ENCODE measurements around the gene UPF2. TPM values are rescaled to one million over a fixed set of nuclear protein-coding genes. Genes with fewer than 3 reads are reported as not detected.

UPF2 gene
- total RNA-seq, 1 donor from 2014 or later = 17.3 TPM

DNA sequence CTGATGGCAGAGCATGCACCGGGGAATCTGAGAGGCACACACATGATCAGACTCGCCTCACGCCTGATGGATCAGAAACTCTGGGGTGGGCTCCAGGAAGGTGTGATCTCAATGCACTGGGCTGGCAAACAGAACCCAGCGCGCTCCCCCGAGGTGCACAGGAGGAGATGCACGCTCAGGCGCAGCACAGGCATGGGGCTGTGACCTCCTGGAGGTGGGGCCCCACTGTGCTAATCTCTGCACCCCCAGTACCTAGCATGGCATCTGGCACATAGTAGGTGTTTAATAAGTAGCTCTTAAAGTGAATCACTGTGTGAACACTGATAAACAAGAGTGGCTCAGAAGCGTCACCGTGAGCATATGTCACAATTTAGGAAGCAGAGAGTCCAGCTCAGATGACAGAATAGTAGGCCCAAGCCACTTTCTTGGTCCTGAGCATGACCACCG lies 161.6 kb downstream of the UPF2 start:
- H3K4me3 ChIP-seq = no peak overlapping the region
- DNase-seq = no peak
- peaks cover 7% of the 10 kb centered on the region for H3K4me1 ChIP-seq
- no peak overlapping the region for H3K27ac ChIP-seq (replicated peaks)
- TF ChIP-seq CTCF (IDR thresholded peaks at IDR 0.05; ENCODE audit: borderline replicate concordance) = no peak
- H3K27me3 ChIP-seq (ENCODE audit: low read depth) = no peaks in the 10 kb centered on the region
- H3K9me3 ChIP-seq (replicated peaks) = no peaks in the 10 kb centered on the region
- intact Hi-C loops (cut with micrococcal nuclease) = no loop called here
- no peaks in the 10 kb centered on the region for H3K36me3 ChIP-seq

- no peaks in the 10 kb centered on the region for H3K36me3 ChIP-seq
- no peak overlapping the region for H3K27ac ChIP-seq (replicated peaks)
- no peaks in the 10 kb centered on the region for H3K27me3 ChIP-seq (ENCODE audit: low read depth)
- intact Hi-C loops (cut with micrococcal nuclease) = no loop called here
- no peaks in the 10 kb centered on the region for H3K9me3 ChIP-seq (replicated peaks)
- no peak for DNase-seq
- TF ChIP-seq CTCF (IDR thresholded peaks at IDR 0.05; ENCODE audit: borderline replicate concordance) = no peak
- no peak overlapping the region for H3K4me3 ChIP-seq
- H3K4me1 ChIP-seq = peaks cover 11% of the 10 kb centered on the region
Measured at GRCh38 chr10:11880151-11881029, 162.2 kb downstream of the UPF2 start.

DNA sequence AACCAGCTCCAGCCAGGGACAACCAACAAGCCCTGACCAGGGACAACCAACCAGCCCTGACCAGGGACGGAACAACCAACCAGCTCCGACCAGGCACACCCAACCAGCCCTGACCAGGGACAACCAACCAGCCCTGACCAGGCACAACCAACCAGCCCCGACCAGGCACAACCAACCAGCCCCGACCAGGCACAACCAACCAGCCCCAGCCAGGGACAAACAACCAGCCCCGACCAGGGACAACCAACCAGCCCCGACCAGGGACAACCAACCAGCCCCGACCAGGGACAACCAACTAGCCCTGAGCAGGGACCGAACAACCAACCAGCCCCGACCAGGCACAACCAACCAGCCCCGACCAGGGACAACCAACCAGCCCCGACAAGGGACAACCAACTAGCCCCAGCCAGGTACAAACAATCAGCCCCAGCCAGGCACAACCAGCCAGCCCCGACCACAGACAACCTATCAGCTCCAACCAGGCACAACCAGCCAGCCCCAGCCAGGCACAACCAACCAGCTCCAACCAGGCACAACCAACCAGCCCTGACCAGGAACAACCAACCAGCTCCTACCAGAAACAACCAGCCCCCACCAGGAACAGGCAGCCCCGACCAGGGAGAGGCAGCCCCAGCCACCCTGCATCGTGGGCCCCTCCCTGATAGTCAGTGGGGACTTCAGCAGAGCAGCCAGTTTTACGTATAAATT lies 163.1 kb downstream of the UPF2 start:
- Histone ChIP-seq H3K9me3 (replicated peaks) (no peaks in the 10 kb centered on the region), H3K4me1 (peaks cover 20% of the 10 kb centered on the region), H3K4me3 (no peak overlapping the region), H3K27me3 (ENCODE audit: low read depth) (no peaks in the 10 kb centered on the region), H3K27ac (replicated peaks) (no peak overlapping the region), H3K36me3 (no peaks in the 10 kb centered on the region)
- no peak for TF ChIP-seq CTCF (IDR thresholded peaks at IDR 0.05; ENCODE audit: borderline replicate concordance)
- intact Hi-C loops (cut with micrococcal nuclease) = no loop called here
- no peak for DNase-seq

DNA sequence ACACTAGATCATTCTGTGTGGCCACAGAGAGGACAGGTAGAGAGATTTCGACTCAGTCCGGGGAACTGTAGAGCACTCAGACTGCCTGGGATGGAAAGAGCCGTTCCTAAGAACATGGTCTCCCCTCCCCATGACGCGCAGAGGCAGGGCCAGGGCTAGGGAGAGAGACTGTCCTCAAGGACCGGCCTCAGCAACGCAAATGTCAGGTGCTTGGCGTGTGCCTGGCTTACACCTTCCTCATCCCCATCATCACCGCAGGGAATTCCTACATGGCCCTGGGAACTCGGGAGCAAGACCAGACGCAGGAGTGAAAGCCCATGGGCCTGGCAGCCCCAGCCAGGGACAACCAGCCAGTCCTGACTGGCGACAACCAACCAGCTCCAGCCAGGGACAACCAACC lies 163.8 kb downstream of the UPF2 start:
- no peak for DNase-seq
- no peaks in the 10 kb centered on the region for H3K9me3 ChIP-seq (replicated peaks)
- intact Hi-C loops (cut with micrococcal nuclease) = no loop called here

DNA sequence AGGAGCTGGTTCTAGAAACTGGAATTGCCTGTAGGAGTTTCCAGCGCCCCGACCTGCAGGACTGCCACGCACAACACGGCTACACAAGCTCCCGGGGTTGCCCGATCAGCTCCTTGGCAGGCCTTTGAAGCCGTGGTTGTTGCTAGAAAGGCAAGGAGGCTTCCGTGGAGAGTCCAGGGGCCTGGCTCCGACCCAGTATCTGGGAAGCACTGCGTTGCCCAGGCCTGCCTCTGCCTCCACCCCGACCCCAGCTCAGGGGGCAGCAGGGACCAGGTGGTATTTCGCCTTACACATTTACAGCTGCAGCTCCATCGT lies 165.1 kb downstream of the UPF2 start:
- no peak for DNase-seq
- intact Hi-C loops (cut with micrococcal nuclease) = no loop called here
- H3K27me3 ChIP-seq (ENCODE audit: low read depth) = no peaks in the 10 kb centered on the region

More for the DNA sequence above, 163.8 kb downstream of the UPF2 start:
- Histone ChIP-seq H3K27me3 (ENCODE audit: low read depth) (no peaks in the 10 kb centered on the region), H3K27ac (replicated peaks) (no peak overlapping the region), H3K4me3 (no peak overlapping the region), H3K36me3 (no peaks in the 10 kb centered on the region), H3K4me1 (peaks cover 23% of the 10 kb centered on the region)
- no peak for TF ChIP-seq CTCF (IDR thresholded peaks at IDR 0.05; ENCODE audit: borderline replicate concordance)

More for the DNA sequence above, 165.1 kb downstream of the UPF2 start:
- Histone ChIP-seq H3K9me3 (replicated peaks) (no peaks in the 10 kb centered on the region), H3K4me1 (peaks cover 25% of the 10 kb centered on the region), H3K4me3 (no peak overlapping the region), H3K36me3 (no peaks in the 10 kb centered on the region), H3K27ac (replicated peaks) (no peak overlapping the region)
- no peak for TF ChIP-seq CTCF (IDR thresholded peaks at IDR 0.05; ENCODE audit: borderline replicate concordance)

Measured in left ventricle myocardium inferior (tissue), 1 donor.